WI38 (cell line): ENCODE results near the gene TRIM66.

Source experiments
- H3K4me3 ChIP-seq: 2 replicates; pipeline ENCODE4 v1.5.1; 2011; ENCODE audit warnings: low read depth, mild to moderate bottlenecking, control low read depth, low read length
- TF ChIP-seq, protein P1 (sequence below): IDR thresholded peaks from 2 replicates; pipeline ENCODE4 v1.5.1; 2012; ENCODE audit warnings: low read depth, mild to moderate bottlenecking, control low read depth, low read length

The TRIM66 gene

GRCh38 chr11:8584082-8584481 lies 98.4 kb downstream of the TRIM66 start:
- TF ChIP-seq, protein P1, sequence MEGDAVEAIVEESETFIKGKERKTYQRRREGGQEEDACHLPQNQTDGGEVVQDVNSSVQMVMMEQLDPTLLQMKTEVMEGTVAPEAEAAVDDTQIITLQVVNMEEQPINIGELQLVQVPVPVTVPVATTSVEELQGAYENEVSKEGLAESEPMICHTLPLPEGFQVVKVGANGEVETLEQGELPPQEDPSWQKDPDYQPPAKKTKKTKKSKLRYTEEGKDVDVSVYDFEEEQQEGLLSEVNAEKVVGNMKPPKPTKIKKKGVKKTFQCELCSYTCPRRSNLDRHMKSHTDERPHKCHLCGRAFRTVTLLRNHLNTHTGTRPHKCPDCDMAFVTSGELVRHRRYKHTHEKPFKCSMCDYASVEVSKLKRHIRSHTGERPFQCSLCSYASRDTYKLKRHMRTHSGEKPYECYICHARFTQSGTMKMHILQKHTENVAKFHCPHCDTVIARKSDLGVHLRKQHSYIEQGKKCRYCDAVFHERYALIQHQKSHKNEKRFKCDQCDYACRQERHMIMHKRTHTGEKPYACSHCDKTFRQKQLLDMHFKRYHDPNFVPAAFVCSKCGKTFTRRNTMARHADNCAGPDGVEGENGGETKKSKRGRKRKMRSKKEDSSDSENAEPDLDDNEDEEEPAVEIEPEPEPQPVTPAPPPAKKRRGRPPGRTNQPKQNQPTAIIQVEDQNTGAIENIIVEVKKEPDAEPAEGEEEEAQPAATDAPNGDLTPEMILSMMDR: no peak
- no peak overlapping the region for H3K4me3 ChIP-seq

DNA sequence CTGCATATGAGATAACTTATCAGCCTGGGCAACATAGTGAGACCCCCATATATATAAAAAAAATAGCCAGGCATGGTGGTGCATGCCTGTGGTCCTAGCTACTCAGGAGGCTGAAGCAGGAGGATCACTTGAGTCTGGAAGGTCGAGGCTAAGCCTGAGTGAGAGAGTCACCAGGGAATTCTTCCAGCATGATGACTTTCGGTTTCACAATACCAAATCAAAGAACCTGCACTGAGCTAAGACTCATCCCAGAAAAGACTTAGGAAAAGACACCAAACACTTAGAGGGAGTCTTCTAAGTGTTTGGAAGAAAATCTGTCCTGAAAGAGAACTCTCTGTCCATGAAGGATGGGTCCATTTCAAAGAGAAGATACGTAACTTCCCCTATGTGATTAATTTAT lies 101.2 kb downstream of the TRIM66 start:
- TF ChIP-seq, protein P1: no peak
- H3K4me3 ChIP-seq: no peak overlapping the region

- TF ChIP-seq, protein P1: no peak
- no peak overlapping the region for H3K4me3 ChIP-seq
Measured at GRCh38 chr11:8577791-8578581, 104.5 kb downstream of the TRIM66 start.

DNA sequence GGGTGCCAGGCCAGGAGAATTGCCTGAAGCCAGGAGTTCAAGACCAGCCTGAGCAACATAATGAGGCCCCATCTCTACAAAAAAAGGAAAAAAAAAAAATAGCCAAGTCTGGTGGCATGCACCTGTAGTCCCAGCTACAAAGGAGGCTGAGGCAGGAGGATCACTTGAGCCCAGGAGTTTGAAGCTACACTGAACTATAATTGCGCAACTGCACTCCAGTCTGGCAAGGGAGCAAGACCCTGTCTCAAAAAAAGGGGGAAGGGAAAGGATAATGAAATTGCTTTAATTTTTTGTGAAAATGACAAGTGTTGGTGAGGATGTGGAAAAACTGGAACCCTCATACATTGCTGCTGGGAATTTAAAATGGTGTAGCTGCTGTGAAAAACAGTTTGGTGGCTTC lies 107.7 kb downstream of the TRIM66 start:
- TF ChIP-seq, protein P1: no peak
- H3K4me3 ChIP-seq: no peak overlapping the region

DNA sequence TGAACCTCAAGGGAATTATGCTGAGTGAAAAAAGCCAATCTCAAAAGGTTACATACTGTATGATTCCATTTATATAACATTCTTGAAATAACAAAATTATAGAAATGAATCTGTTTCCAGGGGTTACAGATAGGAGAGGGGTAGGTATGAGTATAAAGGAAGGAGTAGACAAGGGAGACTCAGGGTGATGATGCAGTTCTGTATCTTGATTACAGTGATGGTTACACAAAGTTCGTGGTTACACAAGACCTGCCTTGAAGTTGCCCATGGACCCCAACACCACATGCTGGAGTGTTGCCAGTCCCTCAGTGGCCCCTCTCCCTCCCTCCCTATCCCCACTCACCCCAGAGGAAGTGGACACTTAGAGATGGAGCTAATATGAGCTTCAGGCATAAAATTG lies 108.7 kb downstream of the TRIM66 start:
- TF ChIP-seq, protein P1: no peak
- no peak overlapping the region for H3K4me3 ChIP-seq

DNA sequence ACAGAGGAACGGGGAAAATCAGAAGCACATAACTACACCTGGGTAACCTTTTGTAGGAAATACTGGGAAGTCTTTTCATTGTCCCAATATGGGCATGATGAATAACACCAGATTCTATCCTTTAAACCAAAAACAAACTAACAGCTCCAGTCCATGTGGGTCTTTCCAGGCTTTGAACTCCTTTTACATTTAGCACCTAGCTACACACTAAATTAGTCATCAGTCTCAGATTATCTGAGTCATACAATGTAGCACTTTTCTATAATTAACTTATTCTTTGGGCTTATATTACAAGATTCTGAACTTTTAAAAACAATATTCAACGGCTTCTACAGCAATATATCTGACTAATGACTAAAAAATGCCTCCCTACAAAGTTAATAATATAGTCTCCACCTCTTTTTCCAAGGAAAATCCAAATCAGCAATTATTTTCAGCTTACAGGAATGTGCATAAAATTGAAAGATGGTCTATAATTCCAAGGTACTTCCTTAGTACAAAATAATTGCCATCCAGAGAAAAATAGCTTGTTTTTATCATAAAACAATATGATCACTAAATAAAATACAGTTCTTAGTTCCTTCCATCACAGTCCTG lies 114.8 kb downstream of the TRIM66 start:
- H3K4me3 ChIP-seq: no peak overlapping the region
- TF ChIP-seq, protein P1: no peak

GRCh38 chr11:8566613-8567210 lies 115.8 kb downstream of the TRIM66 start:
- H3K4me3 ChIP-seq: no peak overlapping the region
- TF ChIP-seq, protein P1: peak; percentile 34; the same call in 1 of the 2 replicates
